Thyroid gland (tissue), 4 donors: Measurements from ENCODE around the gene CDON.

Experiments used
- POLR2A ChIP-seq, 2 donors: fragments of 450-650 bp; IDR thresholded peaks; one replicate each; pipeline ENCODE4 v1.6.1; 2017; ENCODE audit warnings: antibody characterized with exemption in 2 of 2, mild to moderate bottlenecking in 2 of 2, moderate library complexity in 1 of 2
- TF ChIP-seq, protein P1 (sequence below), 6 experiments: fragments of 200-600 bp in 3 of 6; fragments of 450-650 bp in 3 of 6; sonication (generic) in 3 of 6; IDR thresholded peaks; one replicate each; pipeline ENCODE4 v1.5.1; 2016 to 2019; ENCODE audit warnings: antibody characterized with exemption in 6 of 6, mild to moderate bottlenecking in 2 of 6, inconsistent platforms in 1 of 6, moderate library complexity in 1 of 6

DNA sequence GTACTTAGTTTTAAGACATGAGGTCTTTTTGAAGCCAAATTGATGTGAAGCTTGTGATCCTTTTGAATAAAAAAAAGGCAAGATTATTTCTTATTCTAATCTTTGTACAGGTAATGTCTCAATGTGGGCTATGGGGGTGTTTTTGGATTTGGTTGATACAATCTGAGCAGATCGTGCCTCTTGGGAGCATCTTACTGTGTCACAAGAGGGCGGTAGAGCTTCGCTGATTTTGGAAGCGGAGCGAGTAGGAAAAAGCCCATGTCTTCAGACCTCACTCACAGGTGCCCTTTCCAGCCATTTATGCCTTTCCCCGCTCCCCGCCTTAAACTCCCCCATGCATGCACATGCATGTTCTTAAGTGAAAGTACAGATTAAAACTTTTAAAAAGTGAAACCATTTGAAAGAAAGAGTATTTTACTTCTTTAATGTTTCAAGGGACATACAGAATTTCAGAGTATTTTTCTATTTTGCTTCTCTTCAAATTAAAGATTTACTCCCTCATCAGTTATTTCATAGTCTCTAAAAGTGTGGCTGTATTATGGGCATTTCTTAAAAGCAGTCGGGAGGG is 139.6 kb downstream of the CDON start:
- TF ChIP-seq, protein P1, sequence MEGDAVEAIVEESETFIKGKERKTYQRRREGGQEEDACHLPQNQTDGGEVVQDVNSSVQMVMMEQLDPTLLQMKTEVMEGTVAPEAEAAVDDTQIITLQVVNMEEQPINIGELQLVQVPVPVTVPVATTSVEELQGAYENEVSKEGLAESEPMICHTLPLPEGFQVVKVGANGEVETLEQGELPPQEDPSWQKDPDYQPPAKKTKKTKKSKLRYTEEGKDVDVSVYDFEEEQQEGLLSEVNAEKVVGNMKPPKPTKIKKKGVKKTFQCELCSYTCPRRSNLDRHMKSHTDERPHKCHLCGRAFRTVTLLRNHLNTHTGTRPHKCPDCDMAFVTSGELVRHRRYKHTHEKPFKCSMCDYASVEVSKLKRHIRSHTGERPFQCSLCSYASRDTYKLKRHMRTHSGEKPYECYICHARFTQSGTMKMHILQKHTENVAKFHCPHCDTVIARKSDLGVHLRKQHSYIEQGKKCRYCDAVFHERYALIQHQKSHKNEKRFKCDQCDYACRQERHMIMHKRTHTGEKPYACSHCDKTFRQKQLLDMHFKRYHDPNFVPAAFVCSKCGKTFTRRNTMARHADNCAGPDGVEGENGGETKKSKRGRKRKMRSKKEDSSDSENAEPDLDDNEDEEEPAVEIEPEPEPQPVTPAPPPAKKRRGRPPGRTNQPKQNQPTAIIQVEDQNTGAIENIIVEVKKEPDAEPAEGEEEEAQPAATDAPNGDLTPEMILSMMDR (IDR thresholded peaks at IDR 0.05) = peak; percentile 51 to 86 (median 79)
- no peak for TF ChIP-seq POLR2A (IDR thresholded peaks at IDR 0.05)
